Measurements from ENCODE around the gene TOGARAM2. TPM values are rescaled to one million over a fixed set of nuclear protein-coding genes. Genes with fewer than 3 reads are reported as not detected.

The TOGARAM2 gene
- total RNA-seq, 1 donor from 2014 or later: 4.8 TPM

- no peak overlapping the region for H3K27ac Mint-ChIP-seq
- no peaks in the 10 kb centered on the region for H3K9me3 Mint-ChIP-seq
- H3K36me3 Mint-ChIP-seq (ENCODE audit: low read depth): no peaks in the 10 kb centered on the region
- intact Hi-C loops (cut with micrococcal nuclease): no loop called here
- no peak for DNase-seq
- H3K4me3 Mint-ChIP-seq: no peak overlapping the region
- H3K27me3 Mint-ChIP-seq: no peaks in the 10 kb centered on the region
- no peaks in the 10 kb centered on the region for H3K4me1 Mint-ChIP-seq
Observed at GRCh38 chr2:28980368-28981015, 606 bp upstream of the TOGARAM2 start.

- Mint-ChIP-seq H3K27ac (no peak overlapping the region), H3K9me3 (no peaks in the 10 kb centered on the region), H3K4me1 (no peaks in the 10 kb centered on the region), H3K4me3 (no peak overlapping the region), H3K36me3 (ENCODE audit: low read depth) (no peaks in the 10 kb centered on the region), H3K27me3 (no peaks in the 10 kb centered on the region)
- intact Hi-C loops (cut with micrococcal nuclease): no loop called here
- DNase-seq: no peak
Observed at GRCh38 chr2:28981620-28982376, 700 bp downstream of the TOGARAM2 start.

- no peak overlapping the region for H3K27ac Mint-ChIP-seq
- H3K27me3 Mint-ChIP-seq: no peaks in the 10 kb centered on the region
- no peak for DNase-seq
- no peak overlapping the region for H3K4me3 Mint-ChIP-seq
- no peaks in the 10 kb centered on the region for H3K36me3 Mint-ChIP-seq (ENCODE audit: low read depth)
- no peaks in the 10 kb centered on the region for H3K4me1 Mint-ChIP-seq
- intact Hi-C loops (cut with micrococcal nuclease): no loop called here
- H3K9me3 Mint-ChIP-seq: no peaks in the 10 kb centered on the region
Observed at GRCh38 chr2:28982381-28982950, 1.4 kb downstream of the TOGARAM2 start.

GRCh38 chr2:28986429-28986828 is 5.3 kb downstream of the TOGARAM2 start:
- no peak overlapping the region for H3K4me3 Mint-ChIP-seq
- H3K27me3 Mint-ChIP-seq: no peaks in the 10 kb centered on the region
- DNase-seq: no peak
- intact Hi-C loops (cut with micrococcal nuclease): no loop called here
- no peaks in the 10 kb centered on the region for H3K4me1 Mint-ChIP-seq
- no peak overlapping the region for H3K27ac Mint-ChIP-seq
- H3K9me3 Mint-ChIP-seq: no peaks in the 10 kb centered on the region
- no peaks in the 10 kb centered on the region for H3K36me3 Mint-ChIP-seq (ENCODE audit: low read depth)

- no peaks in the 10 kb centered on the region for H3K4me1 Mint-ChIP-seq
- no peak overlapping the region for H3K27ac Mint-ChIP-seq
- intact Hi-C loops (cut with micrococcal nuclease): no loop called here
- DNase-seq: no peak
- no peaks in the 10 kb centered on the region for H3K36me3 Mint-ChIP-seq (ENCODE audit: low read depth)
- H3K27me3 Mint-ChIP-seq: peaks cover under 1% of the 10 kb centered on the region
- H3K4me3 Mint-ChIP-seq: no peak overlapping the region
- no peaks in the 10 kb centered on the region for H3K9me3 Mint-ChIP-seq
Observed at GRCh38 chr2:28989973-28990372, 8.9 kb downstream of the TOGARAM2 start.

GRCh38 chr2:28990445-28990844 is 9.3 kb downstream of the TOGARAM2 start:
- Mint-ChIP-seq H3K4me3 (no peak overlapping the region), H3K9me3 (no peaks in the 10 kb centered on the region), H3K36me3 (ENCODE audit: low read depth) (no peaks in the 10 kb centered on the region), H3K4me1 (no peaks in the 10 kb centered on the region), H3K27ac (no peak overlapping the region), H3K27me3 (peaks cover 5% of the 10 kb centered on the region)
- intact Hi-C loops (cut with micrococcal nuclease): no loop called here
- no peak for DNase-seq

- no peaks in the 10 kb centered on the region for H3K9me3 Mint-ChIP-seq
- H3K36me3 Mint-ChIP-seq (ENCODE audit: low read depth): no peaks in the 10 kb centered on the region
- H3K27me3 Mint-ChIP-seq: peaks cover 7% of the 10 kb centered on the region
- no peak overlapping the region for H3K4me3 Mint-ChIP-seq
- H3K27ac Mint-ChIP-seq: no peak overlapping the region
- DNase-seq: no peak
- H3K4me1 Mint-ChIP-seq: no peaks in the 10 kb centered on the region
- intact Hi-C loops (cut with micrococcal nuclease): no loop called here
Observed at GRCh38 chr2:28991021-28991420, 9.9 kb downstream of the TOGARAM2 start.

GRCh38 chr2:28991460-28991859 is 10.4 kb downstream of the TOGARAM2 start:
- no peak overlapping the region for H3K4me3 Mint-ChIP-seq
- no peak for DNase-seq
- H3K4me1 Mint-ChIP-seq: no peaks in the 10 kb centered on the region
- H3K9me3 Mint-ChIP-seq: no peaks in the 10 kb centered on the region
- intact Hi-C loops (cut with micrococcal nuclease): no loop called here
- peaks cover 7% of the 10 kb centered on the region for H3K27me3 Mint-ChIP-seq
- H3K36me3 Mint-ChIP-seq (ENCODE audit: low read depth): no peaks in the 10 kb centered on the region
- no peak overlapping the region for H3K27ac Mint-ChIP-seq

- H3K4me3 Mint-ChIP-seq: no peak overlapping the region
- no peak overlapping the region for H3K27ac Mint-ChIP-seq
- H3K27me3 Mint-ChIP-seq: peaks cover 13% of the 10 kb centered on the region
- H3K4me1 Mint-ChIP-seq: no peaks in the 10 kb centered on the region
- H3K36me3 Mint-ChIP-seq (ENCODE audit: low read depth): no peaks in the 10 kb centered on the region
- no peaks in the 10 kb centered on the region for H3K9me3 Mint-ChIP-seq
- intact Hi-C loops (cut with micrococcal nuclease): no loop called here
- DNase-seq: no peak
Observed at GRCh38 chr2:28993206-28993960, 12.3 kb downstream of the TOGARAM2 start.

- no peak for DNase-seq
- Mint-ChIP-seq H3K4me3 (no peak overlapping the region), H3K27ac (no peak overlapping the region), H3K36me3 (ENCODE audit: low read depth) (no peaks in the 10 kb centered on the region), H3K27me3 (peaks cover 13% of the 10 kb centered on the region), H3K9me3 (no peaks in the 10 kb centered on the region), H3K4me1 (no peaks in the 10 kb centered on the region)
- intact Hi-C loops (cut with micrococcal nuclease): no loop called here
Observed at GRCh38 chr2:28994074-28994473, 13.0 kb downstream of the TOGARAM2 start.

GRCh38 chr2:28994679-28995078 is 13.6 kb downstream of the TOGARAM2 start:
- H3K9me3 Mint-ChIP-seq: no peaks in the 10 kb centered on the region
- peaks cover 2% of the 10 kb centered on the region for H3K4me1 Mint-ChIP-seq
- peaks cover 13% of the 10 kb centered on the region for H3K27me3 Mint-ChIP-seq
- H3K27ac Mint-ChIP-seq: no peak overlapping the region
- H3K36me3 Mint-ChIP-seq (ENCODE audit: low read depth): no peaks in the 10 kb centered on the region
- no peak for DNase-seq
- H3K4me3 Mint-ChIP-seq: no peak overlapping the region
- intact Hi-C loops (cut with micrococcal nuclease): no loop called here

GRCh38 chr2:28995765-28996750 is 15.0 kb downstream of the TOGARAM2 start:
- intact Hi-C loops (cut with micrococcal nuclease): no loop called here
- DNase-seq: no peak
- Mint-ChIP-seq H3K4me1 (peaks cover 13% of the 10 kb centered on the region), H3K27me3 (peaks cover 13% of the 10 kb centered on the region), H3K4me3 (no peak overlapping the region), H3K27ac (no peak overlapping the region), H3K9me3 (no peaks in the 10 kb centered on the region), H3K36me3 (ENCODE audit: low read depth) (no peaks in the 10 kb centered on the region)

GRCh38 chr2:28997237-28997846 is 16.2 kb downstream of the TOGARAM2 start:
- DNase-seq: no peak
- Mint-ChIP-seq H3K4me3 (no peak overlapping the region), H3K36me3 (ENCODE audit: low read depth) (no peaks in the 10 kb centered on the region), H3K9me3 (no peaks in the 10 kb centered on the region), H3K4me1 (peaks cover 17% of the 10 kb centered on the region), H3K27ac (no peak overlapping the region), H3K27me3 (peaks cover 13% of the 10 kb centered on the region)
- intact Hi-C loops (cut with micrococcal nuclease): no loop called here

All from activated CD4-positive, alpha-beta T cell treated with anti-CD3 and anti-CD28 coated beads, Interleukin-2, amount 10 ng/mL, durations not matched to agents 24 days and 14 days (primary cell).